PFSK-1 (cell line): ENCODE results near the gene NES.
A peak's percentile ranks its signal among the peaks of the same experiment; 100 is the strongest.

Experiments used
- FOXP2 ChIP-seq: optimal IDR thresholded peaks from 2 replicates; pipeline ENCODE3; 2011; ENCODE audit warnings: borderline replicate concordance, control low read depth, inconsistent platforms; ENCODE audit not compliant: insufficient read depth; ENCODE audit errors: extremely low read length, extremely low read depth
- POLR2AphosphoS5 ChIP-seq: IDR thresholded peaks from 2 replicates; pipeline ENCODE4 v1.6.1; 2012; ENCODE audit warnings: low read depth, mild to moderate bottlenecking, control low read depth, low read length, moderate library complexity
- SIN3A ChIP-seq: IDR thresholded peaks from 2 replicates; pipeline ENCODE4 v1.6.1; 2012; ENCODE audit warnings: mild to moderate bottlenecking, low read length, moderate library complexity, borderline replicate concordance; ENCODE audit not compliant: insufficient read depth
- TAF1 ChIP-seq: IDR thresholded peaks from 2 replicates; pipeline ENCODE4 v1.6.1; 2012; ENCODE audit warnings: low read length, control low read depth, borderline replicate concordance; ENCODE audit not compliant: insufficient read depth
- TF ChIP-seq, protein P1 (sequence below), 2 experiments: IDR thresholded peaks; 2 replicates each; pipeline versions ENCODE4 v1.6.1 to v1.8.0; 2011 to 2012; ENCODE audit warnings: low read depth in 2 of 2, low read length in 2 of 2, control low read depth in 1 of 2, inconsistent platforms in 1 of 2, mild to moderate bottlenecking in 1 of 2, moderate library complexity in 1 of 2; ENCODE audit not compliant: insufficient read depth in 1 of 2

The NES gene

DNA sequence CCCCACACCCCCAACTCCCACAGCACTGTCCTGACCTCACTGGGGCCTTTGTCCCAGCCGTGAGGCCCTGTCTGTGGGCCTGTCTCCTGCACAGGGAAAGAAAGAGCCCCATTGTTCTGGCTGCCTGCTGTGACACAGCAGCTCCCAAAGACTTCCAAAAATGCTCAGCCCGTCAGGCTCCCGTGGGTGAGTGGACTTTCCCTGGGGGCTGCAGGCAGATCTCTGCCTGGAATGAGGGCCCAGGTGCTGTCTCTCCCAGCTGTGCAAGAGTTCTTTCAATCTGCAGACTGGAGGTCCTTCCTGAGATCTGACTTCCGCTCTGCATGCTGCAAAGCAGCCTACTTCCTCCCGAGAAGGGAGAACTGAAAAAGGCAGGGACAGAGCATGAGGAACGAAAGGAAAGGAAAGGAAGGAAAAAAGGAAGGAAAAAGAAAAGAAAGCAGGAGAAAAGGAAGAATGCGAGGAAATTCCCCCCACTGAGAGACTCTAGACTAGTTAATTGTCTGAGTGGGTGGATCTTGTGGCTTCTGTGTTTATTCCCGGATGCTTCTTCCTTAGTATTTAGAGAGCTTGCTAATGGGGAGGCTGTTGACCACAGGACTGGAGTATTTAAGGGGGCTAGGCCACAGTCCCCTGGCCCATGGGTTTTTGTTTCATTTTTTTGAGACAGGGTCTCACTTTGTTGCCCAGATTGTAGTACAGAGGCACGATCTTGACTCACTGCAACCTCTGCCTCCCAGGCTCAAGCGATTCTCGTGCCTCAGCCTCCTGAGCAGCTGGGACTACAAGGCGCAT is 15.0 kb downstream of the NES start:
- TF ChIP-seq POLR2AphosphoS5 (peak; percentile 17; the same call in 1 of the 2 replicates), SIN3A (no peak), TAF1 (0 out of 2 replicates have a peak, but pooled peaks have one; percentile 30), FOXP2 (no peak)
- TF ChIP-seq, protein P1, sequence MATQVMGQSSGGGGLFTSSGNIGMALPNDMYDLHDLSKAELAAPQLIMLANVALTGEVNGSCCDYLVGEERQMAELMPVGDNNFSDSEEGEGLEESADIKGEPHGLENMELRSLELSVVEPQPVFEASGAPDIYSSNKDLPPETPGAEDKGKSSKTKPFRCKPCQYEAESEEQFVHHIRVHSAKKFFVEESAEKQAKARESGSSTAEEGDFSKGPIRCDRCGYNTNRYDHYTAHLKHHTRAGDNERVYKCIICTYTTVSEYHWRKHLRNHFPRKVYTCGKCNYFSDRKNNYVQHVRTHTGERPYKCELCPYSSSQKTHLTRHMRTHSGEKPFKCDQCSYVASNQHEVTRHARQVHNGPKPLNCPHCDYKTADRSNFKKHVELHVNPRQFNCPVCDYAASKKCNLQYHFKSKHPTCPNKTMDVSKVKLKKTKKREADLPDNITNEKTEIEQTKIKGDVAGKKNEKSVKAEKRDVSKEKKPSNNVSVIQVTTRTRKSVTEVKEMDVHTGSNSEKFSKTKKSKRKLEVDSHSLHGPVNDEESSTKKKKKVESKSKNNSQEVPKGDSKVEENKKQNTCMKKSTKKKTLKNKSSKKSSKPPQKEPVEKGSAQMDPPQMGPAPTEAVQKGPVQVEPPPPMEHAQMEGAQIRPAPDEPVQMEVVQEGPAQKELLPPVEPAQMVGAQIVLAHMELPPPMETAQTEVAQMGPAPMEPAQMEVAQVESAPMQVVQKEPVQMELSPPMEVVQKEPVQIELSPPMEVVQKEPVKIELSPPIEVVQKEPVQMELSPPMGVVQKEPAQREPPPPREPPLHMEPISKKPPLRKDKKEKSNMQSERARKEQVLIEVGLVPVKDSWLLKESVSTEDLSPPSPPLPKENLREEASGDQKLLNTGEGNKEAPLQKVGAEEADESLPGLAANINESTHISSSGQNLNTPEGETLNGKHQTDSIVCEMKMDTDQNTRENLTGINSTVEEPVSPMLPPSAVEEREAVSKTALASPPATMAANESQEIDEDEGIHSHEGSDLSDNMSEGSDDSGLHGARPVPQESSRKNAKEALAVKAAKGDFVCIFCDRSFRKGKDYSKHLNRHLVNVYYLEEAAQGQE (IDR thresholded peaks at IDR 0.05; ENCODE audit: insufficient read depth in 1 of 2, low read depth in 2 of 2, low read length in 2 of 2): peak in 1 of 2 experiments; percentile 49; a peak in 1 of 4 replicates

GRCh38 chr1:156660752-156661112 is 16.5 kb downstream of the NES start:
- TF ChIP-seq TAF1: no peak
- TF ChIP-seq SIN3A: no peak
- no peak for TF ChIP-seq FOXP2
- TF ChIP-seq, protein P1 (IDR thresholded peaks at IDR 0.05; ENCODE audit: insufficient read depth in 1 of 2, low read depth in 2 of 2, low read length in 2 of 2): no peak
- no peak for TF ChIP-seq POLR2AphosphoS5

GRCh38 chr1:156659988-156660751 is 17.0 kb downstream of the NES start:
- no peak; the same call in 1 of the 2 replicates for TF ChIP-seq POLR2AphosphoS5
- TF ChIP-seq, protein P1 (IDR thresholded peaks at IDR 0.05; ENCODE audit: insufficient read depth in 1 of 2, low read depth in 2 of 2, low read length in 2 of 2): peak in 1 of 2 experiments; percentile 42; a peak in 1 of 4 replicates
- peak; percentile 74; the same call in 1 of the 2 replicates for TF ChIP-seq SIN3A
- TF ChIP-seq TAF1: no peak

GRCh38 chr1:156659661-156659987 is 17.6 kb downstream of the NES start:
- TF ChIP-seq, protein P1 (IDR thresholded peaks at IDR 0.05; ENCODE audit: insufficient read depth in 1 of 2, low read depth in 2 of 2, low read length in 2 of 2): no peak
- TF ChIP-seq POLR2AphosphoS5: no peak
- TF ChIP-seq SIN3A: no peak
- TF ChIP-seq FOXP2: no peak
- no peak for TF ChIP-seq TAF1
